ENCODE results near the gene ACOX2. TPM values are rescaled to one million over a fixed set of nuclear protein-coding genes. Genes with fewer than 3 reads are reported as not detected.

The ACOX2 gene
- total RNA-seq, 1 experiment from 2014 or later, result 0.85 TPM

DNA sequence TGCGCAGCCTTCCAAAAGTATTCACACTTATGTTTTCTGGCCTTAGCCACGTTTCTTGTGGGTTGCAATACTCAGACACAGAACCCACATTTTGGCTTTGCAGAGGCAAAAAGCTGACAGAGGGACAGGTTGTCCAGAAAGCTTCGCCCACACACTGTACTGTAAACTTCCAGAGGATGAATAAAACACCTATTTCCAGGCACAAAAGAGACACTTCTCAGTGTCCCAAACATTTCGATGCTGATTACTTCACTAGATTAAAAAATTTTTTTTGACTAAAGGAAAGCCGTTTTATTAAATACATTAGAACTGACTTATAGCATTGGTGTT, 73.1 kb downstream of the ACOX2 start:
- Histone ChIP-seq H2BK15ac (ENCODE audit: low read depth, low read length) (no peak overlapping the region), H2AK5ac (ENCODE audit: insufficient read length, low read length) (no peak overlapping the region), H3K23ac (ENCODE audit: insufficient read length, low read depth, low read length) (no peak overlapping the region), H2BK12ac (ENCODE audit: insufficient read length, low read depth, low read length) (no peak overlapping the region), H3K4ac (ENCODE audit: low read depth, low read length) (no peak overlapping the region), H2BK5ac (ENCODE audit: insufficient read length, low read length) (no peak overlapping the region), H2BK20ac (ENCODE audit: low read depth, low read length, poor library complexity, severe bottlenecking) (no peak overlapping the region), H3K9me3 (ENCODE audit: control insufficient read depth, low read depth, low read length) (no peaks in the 10 kb centered on the region), H3K27me3 (ENCODE audit: insufficient read depth, low read length) (no peaks in the 10 kb centered on the region), H3K27ac (ENCODE audit: insufficient read length, low read depth, low read length) (no peak overlapping the region), H4K20me1 (ENCODE audit: control insufficient read depth, insufficient read depth, insufficient read length) (no peaks in the 10 kb centered on the region), H3T11ph (ENCODE audit: low read length) (no peak overlapping the region), H2BK120ac (ENCODE audit: low read depth, low read length, poor library complexity, severe bottlenecking) (no peak overlapping the region), H4K8ac (replicated peaks; ENCODE audit: insufficient read length, low read depth, low read length) (no peak overlapping the region), H4K91ac (ENCODE audit: insufficient read length, low read depth, low read length) (no peak overlapping the region), H3K23me2 (ENCODE audit: insufficient read length, low read depth, low read length, poor library complexity, severe bottlenecking) (no peaks in the 10 kb centered on the region), H3K56ac (ENCODE audit: insufficient read length, low read depth, low read length) (no peak overlapping the region), H3K4me1 (ENCODE audit: insufficient read depth, low read length) (peaks cover 5% of the 10 kb centered on the region; the same call in 1 of the 2 replicates), H4K5ac (ENCODE audit: insufficient read length, low read depth, low read length) (no peak overlapping the region), H3K14ac (ENCODE audit: insufficient read depth, low read length) (no peak overlapping the region), H3K18ac (ENCODE audit: insufficient read length, low read depth, low read length) (no peak overlapping the region), H3K4me2 (ENCODE audit: insufficient read depth, insufficient read length, low read length) (peak overlapping the region; percentile 55), H3K9ac (ENCODE audit: extremely low read depth, insufficient read length, low read length) (no peak overlapping the region), H2AFZ (ENCODE audit: low read length) (peak overlapping the region; percentile 97), H3K79me2 (ENCODE audit: insufficient read depth, low read length) (no peaks in the 10 kb centered on the region), H3K79me1 (ENCODE audit: insufficient read depth, low read depth, low read length, poor library complexity, severe bottlenecking) (no peaks in the 10 kb centered on the region)
- peak overlapping the region in 1 of 2 experiments; percentile 6; a peak in 1 of 5 replicates for H3K4me3 Mint-ChIP-seq
- no peaks in the 10 kb centered on the region for H3K27me3 Mint-ChIP-seq (ENCODE audit: low read depth)
- no peaks in the 10 kb centered on the region for H3K36me3 Mint-ChIP-seq (ENCODE audit: insufficient read depth in 1 of 3, low read depth in 3 of 3)
- no CpG with 5 or more reads among the region's 5 CpGs for WGBS (ENCODE audit: extremely low coverage, insufficient read length, low lambda C conversion rate)
- H3K9me3 Mint-ChIP-seq, result no peaks in the 10 kb centered on the region
- DNase-seq, result no peak
- H3K27ac Mint-ChIP-seq, result peak overlapping the region in 1 of 3 experiments; percentile 97; a peak in 1 of 7 replicates
- TF ChIP-seq, protein P1, sequence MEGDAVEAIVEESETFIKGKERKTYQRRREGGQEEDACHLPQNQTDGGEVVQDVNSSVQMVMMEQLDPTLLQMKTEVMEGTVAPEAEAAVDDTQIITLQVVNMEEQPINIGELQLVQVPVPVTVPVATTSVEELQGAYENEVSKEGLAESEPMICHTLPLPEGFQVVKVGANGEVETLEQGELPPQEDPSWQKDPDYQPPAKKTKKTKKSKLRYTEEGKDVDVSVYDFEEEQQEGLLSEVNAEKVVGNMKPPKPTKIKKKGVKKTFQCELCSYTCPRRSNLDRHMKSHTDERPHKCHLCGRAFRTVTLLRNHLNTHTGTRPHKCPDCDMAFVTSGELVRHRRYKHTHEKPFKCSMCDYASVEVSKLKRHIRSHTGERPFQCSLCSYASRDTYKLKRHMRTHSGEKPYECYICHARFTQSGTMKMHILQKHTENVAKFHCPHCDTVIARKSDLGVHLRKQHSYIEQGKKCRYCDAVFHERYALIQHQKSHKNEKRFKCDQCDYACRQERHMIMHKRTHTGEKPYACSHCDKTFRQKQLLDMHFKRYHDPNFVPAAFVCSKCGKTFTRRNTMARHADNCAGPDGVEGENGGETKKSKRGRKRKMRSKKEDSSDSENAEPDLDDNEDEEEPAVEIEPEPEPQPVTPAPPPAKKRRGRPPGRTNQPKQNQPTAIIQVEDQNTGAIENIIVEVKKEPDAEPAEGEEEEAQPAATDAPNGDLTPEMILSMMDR (conservative IDR thresholded peaks at IDR 0.05), result no peak; the same call in 2 of the 3 replicates
- peaks cover 11 to 12% of the 10 kb centered on the region in 2 experiments for H3K4me1 Mint-ChIP-seq
